Measurements from ENCODE around the gene CNTN6. TPM values are rescaled to one million over a fixed set of nuclear protein-coding genes. Genes with fewer than 3 reads are reported as not detected.

The CNTN6 gene
- total and polyA plus RNA-seq, 12 donors = 2.4 to 14.9 (median 8.6) TPM

GRCh38 chr3:1269808-1270207 is 177.0 kb downstream of the CNTN6 start:
- no peak overlapping the region for H3K27ac ChIP-seq
- WGBS, 4 donors = 78 to 85% (median 83%) methylated on average over 5 of the region's 5 CpGs
- peaks cover 0 to 4% of the 10 kb centered on the region in 2 donors for H3K4me1 ChIP-seq (replicated peaks in 1 of 2)
- H3K27me3 ChIP-seq = no peaks in the 10 kb centered on the region
- TF ChIP-seq, protein P1, sequence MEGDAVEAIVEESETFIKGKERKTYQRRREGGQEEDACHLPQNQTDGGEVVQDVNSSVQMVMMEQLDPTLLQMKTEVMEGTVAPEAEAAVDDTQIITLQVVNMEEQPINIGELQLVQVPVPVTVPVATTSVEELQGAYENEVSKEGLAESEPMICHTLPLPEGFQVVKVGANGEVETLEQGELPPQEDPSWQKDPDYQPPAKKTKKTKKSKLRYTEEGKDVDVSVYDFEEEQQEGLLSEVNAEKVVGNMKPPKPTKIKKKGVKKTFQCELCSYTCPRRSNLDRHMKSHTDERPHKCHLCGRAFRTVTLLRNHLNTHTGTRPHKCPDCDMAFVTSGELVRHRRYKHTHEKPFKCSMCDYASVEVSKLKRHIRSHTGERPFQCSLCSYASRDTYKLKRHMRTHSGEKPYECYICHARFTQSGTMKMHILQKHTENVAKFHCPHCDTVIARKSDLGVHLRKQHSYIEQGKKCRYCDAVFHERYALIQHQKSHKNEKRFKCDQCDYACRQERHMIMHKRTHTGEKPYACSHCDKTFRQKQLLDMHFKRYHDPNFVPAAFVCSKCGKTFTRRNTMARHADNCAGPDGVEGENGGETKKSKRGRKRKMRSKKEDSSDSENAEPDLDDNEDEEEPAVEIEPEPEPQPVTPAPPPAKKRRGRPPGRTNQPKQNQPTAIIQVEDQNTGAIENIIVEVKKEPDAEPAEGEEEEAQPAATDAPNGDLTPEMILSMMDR (IDR thresholded peaks at IDR 0.05) = no peak
- no peak for TF ChIP-seq POLR2A (IDR thresholded peaks at IDR 0.05)
- H3K9me3 ChIP-seq (replicated peaks in 1 of 3) = no peaks in the 10 kb centered on the region
- intact Hi-C loops (cut with DNase I) = no loop called here
- no peaks in the 10 kb centered on the region for H3K36me3 ChIP-seq (replicated peaks in 1 of 2)
- no peak for DNase-seq
- H3K4me3 ChIP-seq = no peak overlapping the region

DNA sequence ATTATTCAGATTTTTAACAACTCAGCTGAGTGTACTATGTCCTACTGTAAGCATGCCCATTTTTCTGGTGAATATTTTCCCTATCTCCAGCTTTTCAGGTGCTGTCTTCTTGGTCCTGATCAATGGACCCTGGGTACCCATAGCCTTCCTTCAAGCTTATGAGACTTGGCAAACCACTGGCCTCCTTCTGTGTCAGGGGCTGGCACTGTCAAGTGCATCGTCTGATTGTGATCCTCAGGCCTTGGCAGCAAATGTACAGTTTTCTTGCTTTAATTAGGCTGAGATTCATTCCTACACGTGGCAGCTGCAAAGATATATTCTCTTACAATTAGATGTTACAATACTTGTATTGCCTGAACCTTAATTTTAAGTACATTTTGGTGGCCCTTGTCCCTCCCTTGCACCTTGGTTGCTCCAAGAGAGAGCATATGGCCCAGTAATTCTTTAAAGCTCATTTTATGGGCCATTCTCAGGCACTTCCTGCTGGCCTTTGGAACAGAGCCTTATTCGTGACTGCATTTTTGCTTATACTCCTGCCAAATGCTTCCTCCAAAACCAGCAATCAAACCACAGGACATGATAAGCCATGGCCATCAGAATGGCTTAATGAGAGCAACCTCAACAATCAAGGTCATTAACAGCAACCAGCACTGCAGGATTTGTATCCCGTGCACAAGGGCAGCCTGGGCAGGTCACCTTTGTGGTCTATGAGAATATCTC is 179.9 kb downstream of the CNTN6 start:
- Histone ChIP-seq H3K27me3 (no peaks in the 10 kb centered on the region), H3K4me1 (replicated peaks in 1 of 2) (peaks cover 0 to 4% of the 10 kb centered on the region in 2 donors), H3K27ac (no peak overlapping the region), H3K36me3 (replicated peaks in 1 of 2) (no peaks in the 10 kb centered on the region), H3K9me3 (replicated peaks in 1 of 3) (no peaks in the 10 kb centered on the region), H3K4me3 (no peak overlapping the region)
- TF ChIP-seq, protein P1 (IDR thresholded peaks at IDR 0.05) = no peak
- TF ChIP-seq POLR2A (IDR thresholded peaks at IDR 0.05) = no peak
- intact Hi-C loops (cut with DNase I) = no loop called here
- peak in 2 of 7 donors; percentile 8 to 19 for DNase-seq
- 27 to 49% (median 38%) methylated on average over 4 of the region's 4 CpGs for WGBS, 4 donors

- Histone ChIP-seq H3K27ac (no peak overlapping the region), H3K36me3 (replicated peaks in 1 of 2) (no peaks in the 10 kb centered on the region), H3K27me3 (no peaks in the 10 kb centered on the region), H3K4me3 (no peak overlapping the region), H3K9me3 (replicated peaks in 1 of 3) (no peaks in the 10 kb centered on the region), H3K4me1 (replicated peaks in 1 of 2) (peaks cover 0 to 4% of the 10 kb centered on the region in 2 donors)
- intact Hi-C loops (cut with DNase I) = no loop called here
- TF ChIP-seq POLR2A (IDR thresholded peaks at IDR 0.05) = no peak
- TF ChIP-seq, protein P1 (IDR thresholded peaks at IDR 0.05) = no peak
- WGBS, 4 donors = 77 to 90% (median 77%) methylated on average over 4 of the region's 4 CpGs
- no peak for DNase-seq
Observed at GRCh38 chr3:1275495-1275894, 182.7 kb downstream of the CNTN6 start.

GRCh38 chr3:1287815-1288214 is 195.0 kb downstream of the CNTN6 start:
- TF ChIP-seq, protein P1 (IDR thresholded peaks at IDR 0.05) = no peak
- no peak for TF ChIP-seq POLR2A (IDR thresholded peaks at IDR 0.05)
- WGBS, 4 donors = 90 to 97% (median 92%) methylated on average over 4 of the region's 4 CpGs
- intact Hi-C loops (cut with DNase I) = no loop called here
- Histone ChIP-seq H3K4me1 (replicated peaks in 1 of 2) (no peaks in the 10 kb centered on the region), H3K9me3 (replicated peaks in 1 of 3) (no peaks in the 10 kb centered on the region), H3K36me3 (replicated peaks in 1 of 2) (no peaks in the 10 kb centered on the region), H3K4me3 (no peak overlapping the region), H3K27me3 (no peaks in the 10 kb centered on the region), H3K27ac (no peak overlapping the region)
- no peak for DNase-seq

Measured in adrenal gland (tissue), 12 donors.